ENCODE measurements around the gene TSPAN1.

GRCh38 chr1:46205141-46205540 lies 30.3 kb downstream of the TSPAN1 start:
- TF ChIP-seq POLR2A (IDR thresholded peaks at IDR 0.05; ENCODE audit: low read length) (no peak), GATA1 (IDR thresholded peaks at IDR 0.05; ENCODE audit: low read depth, low read length) (no peak)

Measured in erythroblast (primary cell).